NCI-H1417 treated with DMSO at 0.1 percent for 48 hours (cell line): Measurements from ENCODE around the gene SLC38A6.
A peak's percentile ranks its signal among the peaks of the same experiment; 100 is the strongest.
"Not testable (repeated sequence)": the region's sequence is repeated elsewhere in the genome, so short reads cannot be mapped to it uniquely, and the experiment has no call there.

Source experiments
- DNase-seq: peaks from one replicate; lab custom pipeline; 2025; lab: John Stamatoyannopoulos, UW

The SLC38A6 gene

GRCh38 chr14:61051621-61052020, 70.6 kb downstream of the SLC38A6 start:
- DNase-seq: no peak

- DNase-seq: no peak
Observed at GRCh38 chr14:61063461-61063860, 82.4 kb downstream of the SLC38A6 start.

- peak; percentile 17 for DNase-seq
Observed at GRCh38 chr14:61064210-61064609, 83.2 kb downstream of the SLC38A6 start.

GRCh38 chr14:61064856-61065255, 83.8 kb downstream of the SLC38A6 start:
- DNase-seq: peak; percentile 66

GRCh38 chr14:61065656-61066055, 84.6 kb downstream of the SLC38A6 start:
- peak; percentile 9 for DNase-seq

- DNase-seq: not testable (repeated sequence)
Observed at GRCh38 chr14:61072442-61072841, 91.4 kb downstream of the SLC38A6 start.

GRCh38 chr14:61074852-61075251, 93.8 kb downstream of the SLC38A6 start:
- no peak for DNase-seq

- no peak for DNase-seq
Observed at GRCh38 chr14:61076556-61076955, 95.5 kb downstream of the SLC38A6 start.

GRCh38 chr14:61077437-61077836, 96.4 kb downstream of the SLC38A6 start:
- no peak for DNase-seq

- no peak for DNase-seq
Observed at GRCh38 chr14:61077951-61078720, 97.1 kb downstream of the SLC38A6 start.

- no peak for DNase-seq
Observed at GRCh38 chr14:61080591-61081010, 99.6 kb downstream of the SLC38A6 start.

GRCh38 chr14:61088081-61088480, 107.0 kb downstream of the SLC38A6 start:
- no peak for DNase-seq

GRCh38 chr14:61089126-61089750, 108.2 kb downstream of the SLC38A6 start:
- no peak for DNase-seq

- DNase-seq: no peak
Observed at GRCh38 chr14:61090432-61091216, 109.6 kb downstream of the SLC38A6 start.

- DNase-seq: no peak
Observed at GRCh38 chr14:61091657-61092273, 110.7 kb downstream of the SLC38A6 start.

- not testable (repeated sequence) for DNase-seq
Observed at GRCh38 chr14:61098096-61098495, 117.1 kb downstream of the SLC38A6 start.

GRCh38 chr14:61098721-61099120, 117.7 kb downstream of the SLC38A6 start:
- no peak for DNase-seq

GRCh38 chr14:61099216-61099835, 118.3 kb downstream of the SLC38A6 start:
- DNase-seq: no peak

GRCh38 chr14:61101803-61102548, 120.9 kb downstream of the SLC38A6 start:
- no peak for DNase-seq
